Measurements from ENCODE around the gene PKP2. TPM values are rescaled to one million over a fixed set of nuclear protein-coding genes. Genes with fewer than 3 reads are reported as not detected.

Gene PKP2
- total and polyA plus RNA-seq, 2 of the 8 experiments (the other 6 are each of a cell fraction or from before 2014, with no cell fraction given): 9.6 to 44.8 TPM

- Histone ChIP-seq H4K91ac (replicated peaks; ENCODE audit: insufficient read length, low read length) (no peak overlapping the region), H3K9ac (replicated peaks in 1 of 4; ENCODE audit: extremely low read depth in 1 of 4, low read depth in 3 of 4, low read length in 3 of 4) (no peak overlapping the region), H3K27me3 (replicated peaks in 1 of 4; ENCODE audit: control insufficient read depth in 3 of 4, extremely low read depth in 1 of 4, insufficient read depth in 3 of 4, low read length in 3 of 4) (no peaks in the 10 kb centered on the region), H3K36me3 (ENCODE audit: control insufficient read depth in 2 of 4, insufficient read depth in 4 of 4, low read length in 3 of 4) (no peaks in the 10 kb centered on the region), H2BK20ac (ENCODE audit: low read length) (no peak overlapping the region), H3K18ac (ENCODE audit: extremely low read depth, low read length) (no peak overlapping the region), H3K4me3 (ENCODE audit: extremely low read depth in 1 of 4, insufficient read depth in 2 of 4, low read depth in 3 of 4, low read length in 4 of 4) (no peak overlapping the region), H4K20me1 (replicated peaks in 1 of 2; ENCODE audit: control insufficient read depth in 1 of 2, insufficient read depth in 2 of 2, low read length in 2 of 2) (no peaks in the 10 kb centered on the region), H3K4me1 (replicated peaks in 1 of 4; ENCODE audit: control insufficient read depth in 3 of 4, insufficient read depth in 4 of 4, low read length in 3 of 4) (no peaks in the 10 kb centered on the region), H2BK5ac (ENCODE audit: low read depth, low read length) (no peak overlapping the region), H3K23me2 (ENCODE audit: low read depth, low read length) (no peaks in the 10 kb centered on the region), H3K56ac (replicated peaks; ENCODE audit: insufficient read length, low read depth, low read length) (no peak overlapping the region), H2BK15ac (ENCODE audit: low read length) (no peak overlapping the region), H2BK120ac (replicated peaks; ENCODE audit: low read depth, low read length) (no peak overlapping the region), H3K4ac (replicated peaks; ENCODE audit: insufficient read length, low read depth, low read length) (no peak overlapping the region), H3K79me2 (ENCODE audit: control insufficient read depth in 1 of 2, insufficient read depth in 2 of 2, low read length in 2 of 2) (no peaks in the 10 kb centered on the region), H3K14ac (ENCODE audit: insufficient read length) (no peak overlapping the region), H3K79me1 (ENCODE audit: low read depth, low read length) (no peaks in the 10 kb centered on the region), H3K9me3 (ENCODE audit: insufficient read depth in 2 of 2, low read depth in 1 of 2, low read length in 1 of 2) (no peaks in the 10 kb centered on the region), H2BK12ac (ENCODE audit: low read depth, low read length) (no peak overlapping the region), H4K8ac (ENCODE audit: extremely low read depth, insufficient read depth, low read length) (no peak overlapping the region), H2AFZ (ENCODE audit: low read length) (no peak overlapping the region), H4K5ac (ENCODE audit: insufficient read length, low read depth, low read length) (no peak overlapping the region), H3K4me2 (ENCODE audit: insufficient read depth in 1 of 2, low read depth in 2 of 2, low read length in 2 of 2) (no peak overlapping the region), H3K27ac (ENCODE audit: low read depth, low read length) (no peak overlapping the region), H2AK5ac (ENCODE audit: low read depth, low read length) (no peak overlapping the region), H3K23ac (ENCODE audit: insufficient read length) (no peak overlapping the region)
- no peak for TF ChIP-seq KDM1A (IDR thresholded peaks at IDR 0.05; ENCODE audit: borderline replicate concordance, low read length)
- no peak for TF ChIP-seq EGR1 (IDR thresholded peaks at IDR 0.05; ENCODE audit: borderline replicate concordance, low read depth, low read length)
- TF ChIP-seq ZNF274 (IDR thresholded peaks at IDR 0.05; ENCODE audit: borderline replicate concordance, extremely low read depth, low read length): no peak
- TF ChIP-seq FOSL1 (IDR thresholded peaks at IDR 0.05; ENCODE audit: insufficient read depth, low read depth, low read length): no peak
- TF ChIP-seq TAF1 (IDR thresholded peaks at IDR 0.05; ENCODE audit: low read depth, low read length): no peak
- no peak for TF ChIP-seq CHD1 (IDR thresholded peaks at IDR 0.05; ENCODE audit: low read depth, low read length)
- TF ChIP-seq PHF8 (conservative IDR thresholded peaks at IDR 0.05; ENCODE audit: low read depth, low read length): no peak
- no peak for FAIRE-seq
- no peak for DNase-seq (ENCODE audit: low read depth in 1 of 2, low spot score in 2 of 2)
- CTCF ChIA-PET (ENCODE audit: partially characterized antibody): interaction anchor here (0.9 kb wide), 1 partner anchor 189 kb away, joined by 3 read pairs; the partner anchor contains the start of gene YARS2
- POLR2A ChIA-PET (ENCODE audit: partially characterized antibody): no interaction called here
- WGBS, 2 experiments (ENCODE audit: extremely low coverage in 1 of 2, insufficient coverage in 1 of 2, insufficient read length in 1 of 2, insufficient replicate concordance in 2 of 2, low coverage in 1 of 2, low lambda C conversion rate in 2 of 2, missing lambda C conversion rate in 1 of 2): 83% methylated on average over 6 of the region's 6 CpGs; no CpG with 5 or more reads in 1 of the 2 experiments
Measured at GRCh38 chr12:32944195-32944594, 47.6 kb upstream of the PKP2 start.
